SU-DHL-6 (cell line): ENCODE data around the gene PRKCA.

Source experiments
- H2AFZ ChIP-seq: fragments of 200-600 bp; sonication (generic); 2 replicates; pipeline ENCODE4 v1.6.1; 2014; ENCODE audit warnings: low read depth, mild to moderate bottlenecking, moderate library complexity, mixed read lengths, antibody characterized with exemption, low read length; ENCODE audit not compliant: severe bottlenecking
- H3F3A ChIP-seq: fragments of 200-600 bp; shearing (Covaris generic); 2 replicates; pipeline ENCODE4 v1.6.0; 2016; ENCODE audit warnings: antibody characterized with exemption, mild to moderate bottlenecking; ENCODE audit not compliant: insufficient read depth
- H3K27ac ChIP-seq: fragments of 200-600 bp; sonication (generic); 2 replicates; pipeline ENCODE4 v1.5.1; 2016; ENCODE audit warnings: low read depth, mild to moderate bottlenecking, low read length, moderate library complexity, mixed read lengths
- H3K27me3 ChIP-seq: fragments of 200-600 bp; sonication (generic), shearing (Covaris generic); 2 replicates; pipeline ENCODE4 v1.6.0; 2014; ENCODE audit warnings: mild to moderate bottlenecking, low read length
- H3K36me3 ChIP-seq: fragments of 200-600 bp; sonication (generic); 2 replicates; pipeline ENCODE4 v1.6.1; 2014; ENCODE audit warnings: mild to moderate bottlenecking, low read length, mixed read lengths
- H3K4me2 ChIP-seq: fragments of 300-600, 200-600 bp; shearing (Covaris generic), sonication (generic); 2 replicates; pipeline ENCODE4 v1.6.0; 2014; ENCODE audit warnings: low read length, low read depth, mild to moderate bottlenecking; ENCODE audit not compliant: poor library complexity, severe bottlenecking
- H3K4me3 ChIP-seq: fragments of 200-600 bp; sonication (generic); 2 replicates; pipeline ENCODE4 v1.5.1; 2014; ENCODE audit warnings: antibody characterized with exemption, low read length, mild to moderate bottlenecking, mixed read lengths; ENCODE audit not compliant: insufficient read depth, poor library complexity, severe bottlenecking
- H3K79me2 ChIP-seq: fragments of 200-600 bp; sonication (generic); 2 replicates; pipeline ENCODE4 v1.6.1; 2014; ENCODE audit warnings: mild to moderate bottlenecking, low read length, moderate library complexity; ENCODE audit not compliant: insufficient read depth
- H3K9ac ChIP-seq: fragments of 200-600 bp; sonication (generic); 2 replicates; pipeline ENCODE4 v1.7.0; 2014; ENCODE audit warnings: mild to moderate bottlenecking, low read length
- H3K9me2 ChIP-seq: fragments of 200-600 bp; sonication (generic); replicated peaks from 2 replicates; pipeline ENCODE4 v1.6.1; 2014; ENCODE audit warnings: low read length; ENCODE audit not compliant: insufficient read depth
- H3K9me3 ChIP-seq: fragments of 200-600 bp; sonication (generic); 2 replicates; pipeline ENCODE4 v1.6.1; 2014; ENCODE audit warnings: low read length, mixed read lengths; ENCODE audit not compliant: insufficient read depth
- H4K20me1 ChIP-seq: fragments of 200-600 bp; sonication (generic); 2 replicates; pipeline ENCODE4 v1.6.1; 2014; ENCODE audit warnings: low read depth, mild to moderate bottlenecking, antibody characterized with exemption, low read length, moderate library complexity, mixed read lengths
- EZH2phosphoT487 ChIP-seq: fragments of 200-600 bp; sonication (generic), shearing (Covaris generic); conservative IDR thresholded peaks from 2 replicates; pipeline ENCODE4 v1.6.1; 2018; ENCODE audit warnings: mild to moderate bottlenecking, antibody characterized with exemption, low read length, moderate library complexity, mixed read lengths
- TF ChIP-seq, protein P1 (sequence below): fragments of 200-600 bp; sonication (generic); IDR thresholded peaks from one replicate; pipeline ENCODE4 v1.5.1; 2017; ENCODE audit warnings: antibody characterized with exemption, mild to moderate bottlenecking, low read length, moderate library complexity; ENCODE audit not compliant: insufficient read depth, poor library complexity, severe bottlenecking

Gene PRKCA

GRCh38 chr17:66312912-66313311 lies 10.5 kb downstream of the PRKCA start:
- H3K36me3 ChIP-seq = peaks cover 46% of the 10 kb centered on the region
- H3K27me3 ChIP-seq = no peaks in the 10 kb centered on the region
- no peak overlapping the region for H3K4me3 ChIP-seq
- peaks cover 99% of the 10 kb centered on the region for H3K79me2 ChIP-seq
- H3F3A ChIP-seq = peaks cover 23% of the 10 kb centered on the region
- no peaks in the 10 kb centered on the region for H3K9me2 ChIP-seq
- no peak overlapping the region for H3K4me2 ChIP-seq
- H3K9ac ChIP-seq = no peak overlapping the region
- TF ChIP-seq EZH2phosphoT487 = no peak
- TF ChIP-seq, protein P1, sequence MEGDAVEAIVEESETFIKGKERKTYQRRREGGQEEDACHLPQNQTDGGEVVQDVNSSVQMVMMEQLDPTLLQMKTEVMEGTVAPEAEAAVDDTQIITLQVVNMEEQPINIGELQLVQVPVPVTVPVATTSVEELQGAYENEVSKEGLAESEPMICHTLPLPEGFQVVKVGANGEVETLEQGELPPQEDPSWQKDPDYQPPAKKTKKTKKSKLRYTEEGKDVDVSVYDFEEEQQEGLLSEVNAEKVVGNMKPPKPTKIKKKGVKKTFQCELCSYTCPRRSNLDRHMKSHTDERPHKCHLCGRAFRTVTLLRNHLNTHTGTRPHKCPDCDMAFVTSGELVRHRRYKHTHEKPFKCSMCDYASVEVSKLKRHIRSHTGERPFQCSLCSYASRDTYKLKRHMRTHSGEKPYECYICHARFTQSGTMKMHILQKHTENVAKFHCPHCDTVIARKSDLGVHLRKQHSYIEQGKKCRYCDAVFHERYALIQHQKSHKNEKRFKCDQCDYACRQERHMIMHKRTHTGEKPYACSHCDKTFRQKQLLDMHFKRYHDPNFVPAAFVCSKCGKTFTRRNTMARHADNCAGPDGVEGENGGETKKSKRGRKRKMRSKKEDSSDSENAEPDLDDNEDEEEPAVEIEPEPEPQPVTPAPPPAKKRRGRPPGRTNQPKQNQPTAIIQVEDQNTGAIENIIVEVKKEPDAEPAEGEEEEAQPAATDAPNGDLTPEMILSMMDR = no peak
- no peak overlapping the region for H2AFZ ChIP-seq
- peaks cover 10% of the 10 kb centered on the region for H4K20me1 ChIP-seq
- no peak overlapping the region for H3K27ac ChIP-seq
- no peaks in the 10 kb centered on the region for H3K9me3 ChIP-seq

GRCh38 chr17:66313325-66313724 lies 10.9 kb downstream of the PRKCA start:
- Histone ChIP-seq H3K36me3 (peaks cover 46% of the 10 kb centered on the region), H3K79me2 (peaks cover 99% of the 10 kb centered on the region), H3K27ac (no peak overlapping the region), H3K27me3 (no peaks in the 10 kb centered on the region), H3K9ac (no peak overlapping the region), H3K4me3 (no peak overlapping the region), H2AFZ (no peak overlapping the region), H3K9me2 (no peaks in the 10 kb centered on the region), H4K20me1 (peaks cover 13% of the 10 kb centered on the region), H3K4me2 (no peak overlapping the region), H3K9me3 (no peaks in the 10 kb centered on the region), H3F3A (peaks cover 24% of the 10 kb centered on the region)
- TF ChIP-seq, protein P1 = no peak
- no peak for TF ChIP-seq EZH2phosphoT487

- Histone ChIP-seq H4K20me1 (peaks cover 13% of the 10 kb centered on the region), H3K4me3 (no peak overlapping the region)
- TF ChIP-seq, protein P1 = no peak
- no peak for TF ChIP-seq EZH2phosphoT487
Observed at GRCh38 chr17:66313995-66314659, 11.7 kb downstream of the PRKCA start.

More at GRCh38 chr17:66313995-66314659, 11.7 kb downstream of the PRKCA start:
- Histone ChIP-seq H3K36me3 (peaks cover 41% of the 10 kb centered on the region), H3K27me3 (no peaks in the 10 kb centered on the region), H3K9ac (no peak overlapping the region), H3K4me2 (no peak overlapping the region), H3K9me3 (no peaks in the 10 kb centered on the region), H3K79me2 (peaks cover 99% of the 10 kb centered on the region), H2AFZ (no peak overlapping the region), H3K9me2 (no peaks in the 10 kb centered on the region), H3F3A (peaks cover 22% of the 10 kb centered on the region), H3K27ac (no peak overlapping the region)
